Erythroblast (primary cell): ENCODE results near the gene AUP1.

Experiments used
- GATA1 ChIP-seq: IDR thresholded peaks from 2 replicates; pipeline ENCODE4 v1.6.1; 2011; ENCODE audit warnings: low read depth, mild to moderate bottlenecking, control low read depth, low read length, moderate library complexity
- POLR2A ChIP-seq: IDR thresholded peaks from 2 replicates; pipeline ENCODE4 v1.6.1; 2011; ENCODE audit warnings: mild to moderate bottlenecking, low read length

DNA sequence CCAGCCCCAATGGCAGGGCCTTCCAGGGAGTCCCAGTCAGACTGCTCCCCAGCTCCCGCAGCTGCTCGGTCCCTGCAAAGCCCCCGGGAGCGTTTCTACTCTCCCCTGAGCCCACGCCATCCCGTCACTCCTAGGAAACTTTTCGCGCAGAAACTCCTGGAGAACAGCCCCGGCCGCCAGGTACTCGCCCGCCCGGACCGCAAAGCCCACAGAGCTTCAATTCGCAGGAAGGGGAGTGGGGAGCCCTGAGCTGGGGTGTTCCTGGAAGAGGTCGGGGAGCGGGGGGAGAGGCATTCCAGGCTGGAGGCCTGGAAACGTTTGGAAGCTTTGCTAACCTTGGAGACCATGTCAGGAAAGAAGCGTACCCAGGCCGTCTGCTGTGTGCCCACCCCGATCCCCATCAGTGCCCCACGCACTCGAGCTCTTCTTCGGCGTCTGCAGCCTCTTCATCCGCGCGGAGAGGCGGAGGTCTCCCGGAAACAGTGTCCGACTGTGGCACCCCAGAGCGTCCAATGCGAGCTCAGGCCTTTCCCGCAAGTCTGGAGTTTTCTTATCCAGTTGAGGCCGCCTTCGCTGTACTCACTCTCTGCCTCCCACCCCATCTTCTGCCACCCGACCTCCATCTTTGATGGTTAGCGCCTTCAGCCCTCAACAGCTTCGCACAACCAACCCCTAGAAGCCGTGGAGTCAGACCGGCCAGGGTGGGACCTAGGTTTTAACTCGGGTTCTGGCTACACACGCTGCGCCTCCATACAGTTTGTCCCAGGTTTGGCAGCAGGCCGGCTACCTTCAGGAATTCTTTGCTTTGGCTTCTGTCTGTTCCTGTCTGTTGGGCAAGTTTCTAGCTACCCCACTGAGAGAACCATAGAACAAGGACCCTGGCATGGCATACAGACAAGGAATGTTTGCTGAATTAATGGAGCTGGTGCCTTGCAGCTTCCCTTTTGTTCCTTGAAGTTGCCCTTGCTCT is 25.7 kb downstream of the AUP1 start:
- no peak for TF ChIP-seq POLR2A
- TF ChIP-seq GATA1: no peak
